ENCODE results near the gene PFKP.

The PFKP gene

GRCh38 chr10:3037182-3037581, 30.2 kb upstream of the PFKP start:
- TF ChIP-seq POLR2A (IDR thresholded peaks at IDR 0.05; ENCODE audit: low read length): no peak
- TF ChIP-seq GATA1 (IDR thresholded peaks at IDR 0.05; ENCODE audit: low read depth, low read length): no peak

GRCh38 chr10:3040069-3040468, 27.3 kb upstream of the PFKP start:
- no peak for TF ChIP-seq POLR2A (IDR thresholded peaks at IDR 0.05; ENCODE audit: low read length)
- TF ChIP-seq GATA1 (IDR thresholded peaks at IDR 0.05; ENCODE audit: low read depth, low read length): no peak

More at GRCh38 chr10:3037182-3037581, 30.2 kb upstream of the PFKP start:
- no peak for DNase-seq

GRCh38 chr10:3042589-3042988, 24.8 kb upstream of the PFKP start:
- no peak for TF ChIP-seq GATA1 (IDR thresholded peaks at IDR 0.05; ENCODE audit: low read depth, low read length)
- no peak for TF ChIP-seq POLR2A (IDR thresholded peaks at IDR 0.05; ENCODE audit: low read length)
- no peak for DNase-seq

More at GRCh38 chr10:3040069-3040468, 27.3 kb upstream of the PFKP start:
- no peak for DNase-seq

GRCh38 chr10:3043512-3044368, 23.6 kb upstream of the PFKP start:
- TF ChIP-seq POLR2A (IDR thresholded peaks at IDR 0.05; ENCODE audit: low read length): no peak
- no peak for TF ChIP-seq GATA1 (IDR thresholded peaks at IDR 0.05; ENCODE audit: low read depth, low read length)
- peak; percentile 47 to 68 for DNase-seq

- DNase-seq: peak; percentile 8 to 14
- TF ChIP-seq POLR2A (IDR thresholded peaks at IDR 0.05; ENCODE audit: low read length) (no peak), GATA1 (IDR thresholded peaks at IDR 0.05; ENCODE audit: low read depth, low read length) (no peak)
These were observed 21.7 kb upstream of the PFKP start for GRCh38 chr10:3045471-3046209.

GRCh38 chr10:3046210-3046779, 21.1 kb upstream of the PFKP start:
- DNase-seq: no peak
- TF ChIP-seq POLR2A (IDR thresholded peaks at IDR 0.05; ENCODE audit: low read length): no peak
- no peak for TF ChIP-seq GATA1 (IDR thresholded peaks at IDR 0.05; ENCODE audit: low read depth, low read length)

- TF ChIP-seq GATA1 (IDR thresholded peaks at IDR 0.05; ENCODE audit: low read depth, low read length): no peak
- TF ChIP-seq POLR2A (IDR thresholded peaks at IDR 0.05; ENCODE audit: low read length): no peak
- DNase-seq: no peak
These were observed 20.3 kb upstream of the PFKP start for GRCh38 chr10:3046981-3047547.

GRCh38 chr10:3047596-3047995, 19.8 kb upstream of the PFKP start:
- TF ChIP-seq GATA1 (IDR thresholded peaks at IDR 0.05; ENCODE audit: low read depth, low read length) (no peak), POLR2A (IDR thresholded peaks at IDR 0.05; ENCODE audit: low read length) (no peak)
- DNase-seq: no peak

- DNase-seq: no peak
- TF ChIP-seq POLR2A (IDR thresholded peaks at IDR 0.05; ENCODE audit: low read length) (no peak), GATA1 (IDR thresholded peaks at IDR 0.05; ENCODE audit: low read depth, low read length) (no peak)
These were observed 19.0 kb upstream of the PFKP start for GRCh38 chr10:3048119-3049019.

GRCh38 chr10:3051692-3052091, 15.7 kb upstream of the PFKP start:
- DNase-seq: no peak
- TF ChIP-seq GATA1 (IDR thresholded peaks at IDR 0.05; ENCODE audit: low read depth, low read length) (no peak), POLR2A (IDR thresholded peaks at IDR 0.05; ENCODE audit: low read length) (no peak)

GRCh38 chr10:3053155-3053554, 14.2 kb upstream of the PFKP start:
- TF ChIP-seq GATA1 (IDR thresholded peaks at IDR 0.05; ENCODE audit: low read depth, low read length): no peak
- no peak for TF ChIP-seq POLR2A (IDR thresholded peaks at IDR 0.05; ENCODE audit: low read length)
- DNase-seq: no peak

- DNase-seq: no peak
- no peak for TF ChIP-seq GATA1 (IDR thresholded peaks at IDR 0.05; ENCODE audit: low read depth, low read length)
- TF ChIP-seq POLR2A (IDR thresholded peaks at IDR 0.05; ENCODE audit: low read length): no peak
These were observed 13.0 kb upstream of the PFKP start for GRCh38 chr10:3054183-3054850.

GRCh38 chr10:3054851-3055199, 12.5 kb upstream of the PFKP start:
- no peak for TF ChIP-seq POLR2A (IDR thresholded peaks at IDR 0.05; ENCODE audit: low read length)
- TF ChIP-seq GATA1 (IDR thresholded peaks at IDR 0.05; ENCODE audit: low read depth, low read length): no peak
- DNase-seq: no peak
